Mesenteric fat pad (tissue), 1 donor: ENCODE results near the gene JMJD4. TPM values are rescaled to one million over a fixed set of nuclear protein-coding genes. Genes with fewer than 3 reads are reported as not detected.
A peak's percentile ranks its signal among the peaks of the same experiment; 100 is the strongest.
"Not testable (repeated sequence)": the region's sequence is repeated elsewhere in the genome, so short reads cannot be mapped to it uniquely, and the experiment has no call there.

Experiments
- DNase-seq: peaks from one replicate; pipeline ENCODE4 v3.0.0-alpha.2; 2020; ENCODE audit warnings: low spot score
- total RNA-seq: library from RNA; stranded (reverse); fragmentation: NEBNext Ultra II Directional; extraction: Animal tissue kit (Norgen Biotek cat#: 25700); gene quantifications from one replicate; pipeline ENCODE4 v1.2.1, GENCODE V29; 2021
- donor health status: DM: yes; HTN: yes; CAD: no.

JMJD4 gene
- total RNA-seq, 1 donor from 2014 or later, result 18.4 TPM

DNA sequence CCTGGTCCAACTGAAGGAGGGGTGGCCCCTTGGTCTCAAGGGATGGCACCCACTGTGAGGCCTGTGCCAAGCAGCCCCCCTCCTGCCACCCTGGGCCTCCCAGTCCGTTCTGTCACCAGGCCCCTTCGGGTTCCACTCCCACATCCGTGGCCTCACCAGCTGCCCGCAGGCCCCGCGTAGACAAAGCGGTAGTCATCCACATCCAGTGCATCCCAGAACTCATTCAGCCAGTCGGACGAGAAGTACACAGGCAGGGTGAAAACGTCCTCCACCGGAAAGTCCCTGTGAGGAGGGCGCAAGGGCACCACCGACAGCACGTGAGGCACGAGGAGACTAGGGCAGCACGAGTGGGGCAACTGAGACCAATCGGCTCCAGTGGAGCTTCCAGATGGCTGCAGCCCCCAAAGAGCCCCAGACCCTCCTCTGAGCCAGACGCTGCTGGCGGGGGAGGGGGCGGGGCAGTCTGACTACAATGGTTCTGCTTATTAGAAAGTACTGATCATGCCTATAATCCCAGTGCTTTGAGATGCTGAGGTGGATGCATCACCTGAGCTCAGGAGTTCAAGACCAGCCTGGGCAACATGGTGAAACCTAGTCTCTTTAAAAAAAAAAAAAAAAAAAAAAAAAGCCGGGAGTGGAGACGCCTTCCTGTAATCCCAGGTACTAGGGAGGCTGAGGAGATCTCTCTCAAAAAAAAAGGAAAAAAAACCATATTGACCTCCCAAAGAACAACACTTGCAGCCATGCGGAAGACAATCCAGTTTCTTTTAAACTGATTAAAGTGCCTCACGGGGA, 1.2 kb downstream of the JMJD4 start:
- DNase-seq, result no peak

DNA sequence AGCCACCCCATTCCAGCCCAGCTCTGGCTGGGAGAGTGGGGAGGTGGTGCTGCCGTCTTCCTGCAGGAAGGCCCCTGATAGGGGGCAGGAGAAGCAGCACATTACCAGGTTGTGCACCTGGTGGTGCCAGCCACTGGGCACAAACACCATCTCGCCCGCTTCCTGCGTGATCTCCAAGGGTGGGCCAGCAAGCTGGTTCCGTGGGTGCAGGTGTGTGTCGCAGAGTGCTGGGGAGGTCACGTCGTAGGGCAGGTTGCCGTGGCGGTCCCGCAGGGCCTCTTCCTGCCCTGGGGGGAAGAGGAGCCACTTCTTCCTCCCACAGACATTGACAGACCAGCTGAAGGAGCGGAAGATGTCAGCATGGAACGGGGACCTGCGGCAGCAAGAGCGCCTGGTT, 1.8 kb downstream of the JMJD4 start:
- DNase-seq, result no peak

DNA sequence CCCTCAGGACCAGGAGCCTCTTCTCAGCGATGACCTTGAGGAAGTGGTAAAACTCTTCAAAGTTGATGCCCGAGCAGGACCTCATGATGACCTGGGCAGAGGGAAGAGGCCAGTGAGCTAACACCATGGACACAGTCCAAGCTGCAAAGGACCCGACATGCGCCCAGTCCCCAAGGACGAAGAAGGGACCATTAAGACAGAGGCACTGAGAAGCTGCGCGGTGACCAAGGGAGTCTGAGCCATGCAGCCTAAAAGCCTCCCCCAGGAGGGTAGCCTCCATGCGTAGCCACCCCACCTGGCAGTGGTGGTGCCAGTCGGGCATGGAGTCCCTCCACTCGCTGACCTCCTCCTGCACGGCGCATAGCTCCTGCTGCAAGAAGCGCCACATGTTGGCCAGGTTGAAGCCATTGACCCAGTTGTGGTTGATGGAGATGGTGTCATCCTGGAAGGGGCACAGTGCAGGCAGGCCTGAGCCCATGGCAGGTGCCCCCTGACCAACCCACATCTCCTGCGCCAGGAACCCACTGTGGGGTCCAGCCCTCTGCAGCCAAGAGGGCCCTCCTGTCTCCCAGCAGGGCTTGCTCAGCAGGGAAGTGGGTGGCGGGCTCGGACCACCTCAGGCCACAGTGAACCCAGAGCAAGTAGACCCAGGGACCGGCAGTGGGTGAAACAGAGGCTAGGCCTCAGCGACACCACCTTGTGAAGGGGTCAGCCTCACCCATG, 2.4 kb downstream of the JMJD4 start:
- DNase-seq, result no peak

DNA sequence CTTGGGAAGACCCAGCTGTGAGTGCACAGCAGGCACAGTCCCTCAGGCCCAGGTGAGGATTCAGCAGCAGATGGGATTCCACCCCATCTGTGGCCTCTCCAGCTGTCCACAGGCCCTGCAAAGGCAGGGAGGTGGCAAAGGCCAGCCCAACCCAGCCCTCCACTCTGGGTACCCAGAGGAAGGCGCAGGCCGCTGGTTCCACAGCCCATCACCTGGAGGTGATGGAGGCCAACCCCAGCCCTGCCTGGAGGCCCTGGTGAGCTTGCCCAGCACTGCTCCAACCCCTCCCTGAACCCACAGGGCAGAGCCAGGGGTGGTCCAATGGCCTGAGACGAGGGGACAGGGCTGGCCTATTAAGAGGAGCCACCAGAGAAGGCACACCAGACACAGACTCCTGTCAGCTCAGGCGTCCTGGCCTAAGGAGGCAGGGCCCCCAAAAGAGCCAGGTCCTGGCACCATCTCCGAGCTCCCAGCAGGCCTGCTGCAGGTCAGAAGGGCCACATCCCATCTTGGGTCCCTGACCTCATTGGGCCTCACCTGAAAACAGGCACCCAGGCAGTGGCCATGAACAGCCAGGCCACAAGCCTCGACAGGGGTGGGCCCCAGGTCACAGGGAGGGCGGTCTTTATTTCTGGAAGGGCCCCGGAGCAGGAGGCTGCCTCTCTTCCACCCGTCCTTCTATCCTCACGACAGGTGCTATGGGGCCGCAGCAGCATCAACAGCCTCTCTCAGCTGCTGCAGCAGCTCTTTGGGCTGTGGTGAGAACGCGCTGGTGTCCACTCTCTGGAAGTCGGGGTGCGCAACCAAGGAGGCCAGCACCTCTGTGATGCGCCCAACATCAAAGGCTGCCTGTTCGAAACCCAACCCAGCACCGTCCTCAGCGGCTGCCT, 3.2 kb downstream of the JMJD4 start:
- DNase-seq, result no peak

DNA sequence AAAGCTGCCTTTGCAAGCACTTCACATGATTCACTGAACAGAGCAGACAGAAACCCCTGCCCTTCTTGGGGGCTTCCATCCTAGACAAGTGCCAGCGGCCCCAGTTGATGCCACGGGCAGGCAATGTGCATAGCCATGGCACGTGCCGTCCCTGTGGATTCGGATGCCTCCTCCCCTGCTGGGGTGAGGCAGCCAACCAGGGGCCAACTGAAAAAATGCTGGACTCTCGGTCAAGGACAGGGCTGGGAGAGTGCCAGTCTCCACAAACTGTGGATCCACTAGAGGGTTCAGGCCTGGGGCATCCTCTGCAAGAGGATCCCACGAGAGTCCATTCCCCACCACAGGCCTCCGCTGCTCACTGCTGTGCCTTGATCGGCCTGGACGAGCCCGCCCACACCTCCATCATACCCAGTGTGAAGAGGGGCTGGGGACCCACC, 3.8 kb downstream of the JMJD4 start:
- DNase-seq, result no peak

DNA sequence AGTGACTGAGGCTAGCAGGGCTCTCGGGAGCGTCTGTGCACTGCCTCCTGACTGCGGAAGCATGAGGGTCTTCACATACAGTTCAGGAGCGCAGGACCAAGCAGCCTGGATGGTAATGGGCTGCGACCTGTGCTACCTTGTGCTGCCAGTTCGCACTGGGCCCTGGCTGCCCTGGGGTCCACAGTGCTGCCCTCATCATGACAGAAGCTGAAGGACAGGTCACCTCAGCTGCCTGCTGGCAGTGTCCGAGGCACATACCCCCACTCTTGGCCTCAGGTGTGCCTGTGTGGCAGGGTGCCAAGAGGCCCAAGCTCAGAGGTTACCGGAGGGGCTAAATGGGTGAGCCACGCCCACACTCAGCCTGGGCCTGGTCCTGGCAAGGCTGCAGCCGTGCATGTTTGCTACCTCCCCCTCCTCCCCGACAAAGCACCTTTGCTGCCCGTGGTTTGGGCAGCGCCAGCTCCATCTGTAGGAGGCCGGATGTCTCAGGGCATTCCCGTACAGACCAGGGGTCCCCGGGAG, 4.4 kb downstream of the JMJD4 start:
- DNase-seq, result no peak

DNA sequence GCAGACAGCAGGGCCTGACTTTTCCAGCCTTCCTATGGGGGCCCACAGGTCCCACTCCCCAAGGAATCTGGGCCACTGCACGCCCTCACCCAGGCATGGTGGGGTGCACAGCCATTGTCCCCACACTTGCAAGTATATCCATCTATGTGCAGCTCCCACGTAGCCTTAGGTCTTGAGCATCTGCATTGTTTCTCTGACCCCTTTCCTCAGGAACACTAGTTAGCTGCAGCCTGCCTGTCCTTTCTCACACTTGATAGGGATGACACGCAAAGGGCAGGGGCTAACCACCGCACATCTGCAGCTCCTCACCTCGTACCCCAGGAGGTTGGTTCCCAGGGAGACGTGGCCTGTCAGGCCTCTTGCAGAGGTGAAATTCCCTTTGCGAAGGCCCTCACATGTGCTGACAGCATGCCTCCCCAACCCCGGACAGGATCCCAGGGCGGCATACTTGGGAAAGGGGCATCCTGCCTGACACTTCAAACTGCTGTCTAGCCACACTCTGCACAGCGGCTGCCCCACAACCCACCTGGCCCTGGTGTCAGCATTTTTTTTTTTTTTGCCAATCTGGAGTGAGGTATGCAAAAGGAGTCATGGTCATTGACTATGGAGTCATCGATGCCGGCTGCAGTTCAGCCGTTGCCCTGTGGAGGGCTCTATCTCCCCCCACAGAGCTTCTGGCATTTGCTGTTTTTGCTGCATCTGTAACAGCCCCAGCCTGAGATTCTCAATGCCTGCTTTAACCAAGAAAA, 5.0 kb downstream of the JMJD4 start:
- DNase-seq, result no peak

DNA sequence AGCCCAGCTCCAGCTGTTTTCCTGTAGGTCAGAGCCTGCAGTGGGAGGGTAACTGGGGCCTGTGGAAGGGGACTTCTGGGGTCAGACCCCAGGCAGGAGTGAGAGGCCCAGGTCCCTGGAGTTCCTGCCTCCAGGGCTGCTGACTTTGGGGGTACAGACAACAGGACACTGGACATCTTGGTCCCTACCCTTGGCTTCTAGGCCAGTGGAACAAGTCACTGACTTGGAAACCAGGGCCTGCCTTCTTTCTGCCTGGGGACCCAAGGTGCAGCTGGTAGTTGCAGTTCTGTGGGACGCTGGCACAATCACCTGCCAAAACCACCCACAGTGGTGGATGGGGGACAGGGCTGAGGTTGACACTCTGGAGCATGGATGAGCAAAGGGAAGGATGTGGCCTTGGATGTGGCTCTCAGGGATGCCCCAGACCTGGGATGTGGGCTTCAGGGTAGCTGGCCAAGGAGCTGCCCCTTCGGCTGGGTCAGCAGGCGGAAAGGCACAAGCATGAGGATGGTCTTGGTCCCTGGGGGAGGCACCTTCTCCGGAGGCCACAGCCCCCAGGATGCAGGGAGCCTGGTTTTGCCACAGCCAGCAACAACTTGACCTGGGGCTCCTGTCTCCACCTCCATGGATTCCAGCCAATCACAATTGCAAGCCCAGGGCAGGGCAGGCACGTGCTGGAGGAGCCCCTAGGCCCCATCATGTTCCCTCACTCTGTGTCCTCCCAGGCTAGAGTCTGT, 5.8 kb downstream of the JMJD4 start:
- DNase-seq, result peak; percentile 68

DNA sequence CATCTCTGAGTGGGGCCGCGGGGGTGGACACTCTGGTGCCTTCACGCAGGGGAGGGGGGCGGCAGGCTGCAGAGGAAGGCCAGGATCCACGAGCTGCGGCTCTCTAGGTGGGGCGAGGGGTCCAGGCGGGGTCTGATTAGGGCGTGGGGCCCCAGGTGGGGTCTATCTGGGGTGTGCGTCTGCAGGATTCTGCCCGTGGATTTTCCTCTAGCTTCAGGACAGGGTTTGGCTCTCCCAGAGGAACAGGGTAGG, 6.3 kb downstream of the JMJD4 start:
- peak; percentile 83 for DNase-seq

DNA sequence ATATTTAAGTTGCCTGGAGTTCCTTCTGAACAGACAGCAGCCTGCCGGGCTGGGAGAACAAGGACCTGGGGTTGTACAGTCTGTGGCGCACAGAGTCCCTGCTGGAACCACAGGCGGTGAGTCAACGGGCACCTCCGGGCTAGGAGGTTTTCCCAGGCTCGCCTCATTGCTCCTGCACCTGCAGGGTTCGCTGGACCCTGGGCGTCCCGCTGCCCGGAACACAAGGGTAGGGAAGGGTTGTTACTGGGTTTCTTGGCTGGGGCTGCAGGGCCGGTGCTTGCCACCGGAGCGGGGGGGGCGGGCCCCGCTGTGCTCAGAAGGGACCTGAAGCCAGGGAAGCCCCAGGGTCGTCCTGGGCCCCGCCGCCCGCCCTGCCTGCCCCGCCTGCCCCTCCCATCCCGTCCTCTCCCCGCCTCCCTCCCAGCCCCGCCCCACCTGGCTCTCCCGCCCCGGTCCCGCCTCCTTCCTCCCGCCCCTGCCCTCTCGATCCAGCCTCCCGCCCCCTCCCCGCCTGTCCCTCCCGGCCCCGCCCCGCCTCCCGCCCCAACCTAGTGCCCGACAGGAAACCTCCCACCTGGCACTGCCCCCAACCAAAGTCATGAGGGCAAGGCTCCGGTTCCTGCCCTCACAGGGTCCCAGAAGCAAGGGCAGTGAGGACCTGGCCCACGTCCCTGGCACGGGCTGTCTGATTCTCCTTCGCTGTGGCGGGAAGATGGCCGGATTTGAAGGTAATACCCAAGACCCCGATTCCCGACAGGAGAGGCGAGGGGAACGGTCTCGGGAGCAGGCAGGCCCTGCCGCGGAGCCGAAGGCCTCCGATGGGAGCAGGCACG, 6.8 kb downstream of the JMJD4 start:
- peak; percentile 90 for DNase-seq

DNA sequence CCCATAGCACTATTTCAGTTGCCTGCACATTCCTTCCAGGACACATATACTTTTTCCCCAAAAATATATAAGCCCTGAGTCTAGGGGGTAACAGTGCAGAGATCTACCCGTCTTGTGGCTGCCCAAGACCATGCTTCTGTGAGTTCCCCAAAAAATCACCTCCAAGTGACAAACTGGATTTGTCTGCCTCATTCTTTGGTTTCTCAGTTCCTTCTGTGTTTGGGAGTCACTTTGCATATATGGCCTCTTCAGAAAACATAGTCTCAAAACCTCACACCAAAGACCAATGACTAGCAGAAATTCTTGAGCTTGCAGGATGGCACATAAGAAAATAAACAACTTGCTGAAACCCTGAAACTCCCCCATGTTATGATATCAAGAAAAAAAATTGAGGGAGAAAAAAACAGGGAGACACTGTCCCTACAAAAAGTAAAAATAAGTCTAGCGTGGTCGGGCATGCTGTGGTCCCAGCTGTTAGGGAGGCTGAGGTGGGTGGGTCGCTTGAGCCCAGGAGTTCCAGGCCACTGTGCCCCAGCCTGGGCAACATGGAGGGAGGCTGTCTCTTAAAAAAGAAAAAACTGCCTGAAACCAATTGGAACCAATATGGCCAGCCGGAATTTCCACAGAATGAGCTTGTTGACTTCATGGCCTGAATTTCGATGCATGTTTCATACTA, 8.0 kb downstream of the JMJD4 start:
- DNase-seq, result peak; percentile 62

DNA sequence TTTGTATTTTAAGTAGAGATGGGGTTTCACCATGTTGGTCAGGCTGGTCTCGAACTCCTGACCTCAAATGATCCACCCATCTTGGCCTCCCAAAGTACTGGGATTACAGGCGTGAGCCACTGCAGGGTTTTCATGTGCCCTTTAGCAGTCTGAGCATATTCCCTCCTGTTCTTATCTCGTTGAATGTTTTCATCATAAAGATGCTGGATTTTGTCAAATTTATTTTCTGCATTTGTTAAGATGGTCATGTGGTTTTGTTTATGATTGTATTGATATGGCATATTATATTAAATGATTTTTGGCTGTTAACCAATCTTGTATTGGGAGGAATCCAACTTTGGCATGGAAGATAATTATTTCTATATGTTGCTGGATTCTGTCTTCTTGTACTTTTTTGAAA, 8.8 kb downstream of the JMJD4 start:
- DNase-seq, result no peak

DNA sequence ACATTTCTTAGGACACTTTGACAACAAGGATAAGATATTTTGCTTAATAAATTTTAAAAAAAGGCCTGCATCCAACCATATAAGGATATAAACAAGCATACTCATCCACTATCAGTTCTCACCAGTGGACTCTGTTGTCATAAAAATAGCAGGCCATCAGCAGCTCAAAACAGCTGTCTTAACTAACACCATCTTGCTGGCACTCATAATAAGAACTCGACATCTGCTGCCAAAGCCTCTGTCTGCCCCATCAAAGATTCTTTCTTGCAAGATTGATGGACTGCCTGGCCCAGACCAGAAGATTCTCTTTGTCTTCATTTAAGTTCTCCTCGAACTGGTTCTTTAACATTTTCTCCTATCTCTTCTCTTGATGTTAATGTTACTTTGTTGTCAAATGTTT, 10.1 kb downstream of the JMJD4 start:
- DNase-seq, result no peak

DNA sequence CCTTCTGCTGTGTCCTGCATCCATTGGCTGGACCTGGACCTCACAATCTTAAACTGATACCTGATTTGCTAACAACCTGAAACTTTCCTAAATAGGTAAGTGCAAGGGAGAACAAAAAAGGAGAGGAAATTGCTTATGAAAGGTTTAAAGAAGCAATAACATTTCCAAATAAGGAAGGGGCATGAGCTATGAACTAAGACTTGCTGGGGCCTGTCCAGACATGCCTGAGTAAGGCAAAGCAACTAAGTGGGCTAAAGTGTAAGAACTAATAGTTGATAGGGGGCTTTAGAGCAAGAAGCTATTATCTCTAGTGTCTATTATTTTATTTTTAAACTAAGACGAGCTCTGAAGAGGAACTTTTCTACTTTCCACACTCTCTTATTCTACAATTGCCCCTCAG, 11.6 kb downstream of the JMJD4 start:
- DNase-seq, result no peak

DNA sequence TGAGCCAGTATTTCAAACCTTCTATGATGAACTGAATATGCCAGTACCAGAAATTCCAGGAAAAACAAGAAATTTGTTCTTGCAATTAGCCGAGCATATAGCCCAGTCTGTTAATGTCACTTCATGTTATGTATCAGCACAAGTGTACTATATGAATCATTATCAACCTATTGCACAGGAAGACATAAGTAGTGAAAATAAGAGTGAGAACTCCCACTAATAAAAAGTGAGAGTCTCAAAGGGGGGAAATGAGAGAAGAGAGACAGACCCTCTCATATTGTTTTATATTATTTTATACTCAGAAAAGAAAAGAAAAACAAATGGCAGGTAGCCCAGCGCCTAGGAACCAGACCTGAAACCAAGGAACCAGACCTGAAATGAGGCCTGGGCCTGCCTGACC, 16.2 kb downstream of the JMJD4 start:
- DNase-seq, result no peak

DNA sequence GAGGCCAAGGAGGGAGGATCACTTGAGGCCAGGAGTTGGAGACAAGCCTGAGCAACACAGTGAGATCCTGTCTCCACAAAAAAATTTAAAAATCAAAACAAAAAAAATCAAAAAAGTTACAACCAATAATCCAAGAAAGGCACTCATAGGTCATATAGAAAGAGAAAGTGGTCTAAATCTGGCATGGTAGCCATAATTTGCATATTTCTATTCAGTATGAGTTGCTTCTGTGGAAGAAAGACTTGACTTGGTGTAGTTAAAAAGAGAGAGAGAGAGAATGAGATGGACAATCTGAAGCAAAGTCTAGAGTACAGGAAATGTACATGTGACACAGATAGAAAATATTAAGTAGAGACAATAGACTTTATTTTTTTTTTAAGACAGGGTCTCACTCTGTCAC, 22.5 kb downstream of the JMJD4 start:
- DNase-seq, result no peak

DNA sequence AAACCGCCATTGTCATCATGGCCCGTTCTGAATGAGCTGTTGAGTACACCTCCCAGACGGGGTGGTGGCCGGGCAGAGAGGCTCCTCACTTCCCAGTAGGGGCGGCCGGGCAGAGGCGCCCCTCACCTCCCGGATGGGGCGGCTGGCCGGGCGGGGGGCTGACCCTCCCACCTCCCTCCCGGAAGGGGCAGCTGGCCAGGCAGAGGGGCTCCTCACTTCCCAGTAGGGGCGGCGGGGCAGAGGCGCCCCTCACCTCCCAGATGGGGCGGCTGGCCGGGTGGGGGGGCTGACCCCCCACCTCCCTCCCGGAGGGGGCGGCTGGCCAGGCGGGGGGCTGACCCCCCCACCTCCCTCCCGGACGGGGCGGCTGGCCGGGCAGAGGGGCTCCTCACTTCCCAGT, 24.6 kb downstream of the JMJD4 start:
- DNase-seq, result not testable (repeated sequence)

DNA sequence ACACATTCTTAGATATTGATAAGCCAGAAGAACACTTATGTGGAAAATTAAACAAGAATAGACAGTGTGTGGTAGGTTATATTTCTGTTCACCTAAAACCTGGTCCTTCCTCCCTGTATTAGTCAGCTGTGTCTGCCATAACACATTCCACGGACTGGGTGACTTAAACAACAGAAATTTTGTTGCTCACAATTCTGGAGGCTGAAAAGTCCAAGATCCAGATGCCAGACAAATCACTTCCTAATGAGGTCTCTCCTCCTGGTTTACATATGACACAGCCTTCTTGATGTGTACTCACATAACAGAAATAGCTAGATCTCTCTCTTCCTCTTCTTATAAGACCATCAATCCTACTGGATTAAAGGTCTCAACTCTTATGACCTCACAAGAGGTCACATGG, 25.7 kb downstream of the JMJD4 start:
- no peak for DNase-seq

DNA sequence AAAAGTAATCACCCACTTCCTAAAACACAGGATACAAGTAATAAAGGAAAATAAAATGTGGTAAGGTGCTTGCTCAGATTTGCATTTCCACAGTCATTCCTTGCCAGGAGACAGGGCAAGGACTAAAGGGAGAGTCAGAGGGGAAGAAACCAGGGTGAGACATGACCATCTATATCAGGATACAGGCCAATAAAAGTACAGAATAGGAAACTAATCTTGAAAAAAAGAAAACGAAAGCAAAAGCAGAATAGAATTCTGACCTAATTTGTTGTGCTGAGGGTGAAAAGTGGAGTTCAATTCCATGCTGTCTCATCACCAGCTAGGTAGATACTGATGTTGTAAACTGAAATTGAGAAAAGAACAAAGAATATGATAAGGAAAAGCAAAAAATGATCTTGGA, 27.3 kb downstream of the JMJD4 start:
- no peak for DNase-seq
